ENCODE data around the gene TP53BP2. TPM values are rescaled to one million over a fixed set of nuclear protein-coding genes. Genes with fewer than 3 reads are reported as not detected.

The TP53BP2 gene
- total RNA-seq, 1 experiment from 2014 or later: 38.2 TPM

- Histone ChIP-seq H3K36me3 (ENCODE audit: control insufficient read depth in 1 of 2, insufficient read depth in 2 of 2, low read length in 2 of 2) (peaks cover 13 to 18% of the 10 kb centered on the region in 2 experiments; a peak in 3 of 4 replicates), H3K27ac (ENCODE audit: low read depth, low read length) (no peak overlapping the region), H4K20me1 (ENCODE audit: insufficient read depth) (no peaks in the 10 kb centered on the region), H3K4me1 (ENCODE audit: control insufficient read depth in 1 of 2, insufficient read depth in 2 of 2, low read length in 2 of 2) (peaks cover 0 to 8% of the 10 kb centered on the region in 2 experiments; a peak in 2 of 4 replicates), H2AFZ (ENCODE audit: low read depth, low read length, poor library complexity, severe bottlenecking) (no peak overlapping the region), H3K4me3 (replicated peaks in 1 of 2; ENCODE audit: low read depth in 1 of 2, low read length in 2 of 2) (no peak overlapping the region), H3K9ac (ENCODE audit: low read length) (no peak overlapping the region), H3K4me2 (ENCODE audit: low read length) (no peak overlapping the region), H3K9me2 (ENCODE audit: insufficient read depth) (no peaks in the 10 kb centered on the region), H3K9me3 (ENCODE audit: control insufficient read depth in 1 of 2, insufficient read depth in 1 of 2, low read depth in 1 of 2, low read length in 2 of 2) (no peaks in the 10 kb centered on the region), H3K27me3 (ENCODE audit: insufficient read depth, low read length) (no peaks in the 10 kb centered on the region), H3K79me2 (ENCODE audit: insufficient read depth, low read length) (no peaks in the 10 kb centered on the region)
- TF ChIP-seq ZBTB33 (IDR thresholded peaks at IDR 0.05; ENCODE audit: extremely low read depth, insufficient replicate concordance, low read length) (no peak), ATF3 (IDR thresholded peaks at IDR 0.05) (no peak), EZH2phosphoT487 (IDR thresholded peaks at IDR 0.05; ENCODE audit: borderline replicate concordance) (no peak), EZH2 (IDR thresholded peaks at IDR 0.05) (no peak), SIN3A (IDR thresholded peaks at IDR 0.05; ENCODE audit: low read depth) (no peak), EGR1 (IDR thresholded peaks at IDR 0.05; ENCODE audit: low read depth) (no peak), MAX (IDR thresholded peaks at IDR 0.05) (no peak), FOSL1 (IDR thresholded peaks at IDR 0.05; ENCODE audit: low read depth) (no peak), JUND (IDR thresholded peaks at IDR 0.05) (no peak), CEBPB (IDR thresholded peaks at IDR 0.05; ENCODE audit: low read depth) (no peak), RAD21 (IDR thresholded peaks at IDR 0.05; ENCODE audit: low read depth) (no peak)
- TF ChIP-seq, protein P1, sequence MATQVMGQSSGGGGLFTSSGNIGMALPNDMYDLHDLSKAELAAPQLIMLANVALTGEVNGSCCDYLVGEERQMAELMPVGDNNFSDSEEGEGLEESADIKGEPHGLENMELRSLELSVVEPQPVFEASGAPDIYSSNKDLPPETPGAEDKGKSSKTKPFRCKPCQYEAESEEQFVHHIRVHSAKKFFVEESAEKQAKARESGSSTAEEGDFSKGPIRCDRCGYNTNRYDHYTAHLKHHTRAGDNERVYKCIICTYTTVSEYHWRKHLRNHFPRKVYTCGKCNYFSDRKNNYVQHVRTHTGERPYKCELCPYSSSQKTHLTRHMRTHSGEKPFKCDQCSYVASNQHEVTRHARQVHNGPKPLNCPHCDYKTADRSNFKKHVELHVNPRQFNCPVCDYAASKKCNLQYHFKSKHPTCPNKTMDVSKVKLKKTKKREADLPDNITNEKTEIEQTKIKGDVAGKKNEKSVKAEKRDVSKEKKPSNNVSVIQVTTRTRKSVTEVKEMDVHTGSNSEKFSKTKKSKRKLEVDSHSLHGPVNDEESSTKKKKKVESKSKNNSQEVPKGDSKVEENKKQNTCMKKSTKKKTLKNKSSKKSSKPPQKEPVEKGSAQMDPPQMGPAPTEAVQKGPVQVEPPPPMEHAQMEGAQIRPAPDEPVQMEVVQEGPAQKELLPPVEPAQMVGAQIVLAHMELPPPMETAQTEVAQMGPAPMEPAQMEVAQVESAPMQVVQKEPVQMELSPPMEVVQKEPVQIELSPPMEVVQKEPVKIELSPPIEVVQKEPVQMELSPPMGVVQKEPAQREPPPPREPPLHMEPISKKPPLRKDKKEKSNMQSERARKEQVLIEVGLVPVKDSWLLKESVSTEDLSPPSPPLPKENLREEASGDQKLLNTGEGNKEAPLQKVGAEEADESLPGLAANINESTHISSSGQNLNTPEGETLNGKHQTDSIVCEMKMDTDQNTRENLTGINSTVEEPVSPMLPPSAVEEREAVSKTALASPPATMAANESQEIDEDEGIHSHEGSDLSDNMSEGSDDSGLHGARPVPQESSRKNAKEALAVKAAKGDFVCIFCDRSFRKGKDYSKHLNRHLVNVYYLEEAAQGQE (IDR thresholded peaks at IDR 0.05; ENCODE audit: low read depth): no peak
- ChIA-PET CTCF (no interaction called here), POLR2A (no interaction called here), RAD21 (ENCODE audit: low non-redundant PET in 1 of 2, low total read pairs in 2 of 2, uncharacterized antibody in 2 of 2, unreplicated experiment in 2 of 2) (no interaction called here)
- no peak for ATAC-seq
- no TSS peak for BruUV-seq (replicated peaks)
- intact Hi-C loops (cut with micrococcal nuclease): no loop called here
- DNase-seq (ENCODE audit: low read depth, low spot score): no peak
Observed at GRCh38 chr1:223780949-223781348, 64.8 kb downstream of the TP53BP2 start.

Measured in HCT116 (cell line).